DMS153 treated with DMSO at 0.1 percent for 48 hours (cell line): ENCODE data around the gene UQCC3.
"Not testable (repeated sequence)": the region's sequence is repeated elsewhere in the genome, so short reads cannot be mapped to it uniquely, and the experiment has no call there.

Experiments used
- DNase-seq: peaks from one replicate; lab custom pipeline; 2025; ENCODE audit not compliant: unreplicated experiment; lab: John Stamatoyannopoulos, UW

UQCC3 gene

GRCh38 chr11:62665599-62666258 lies 5.7 kb upstream of the UQCC3 start:
- no peak for DNase-seq

GRCh38 chr11:62666259-62666926 lies 5.1 kb upstream of the UQCC3 start:
- DNase-seq, result no peak

GRCh38 chr11:62667460-62667859 lies 4.0 kb upstream of the UQCC3 start:
- DNase-seq, result no peak

- DNase-seq, result no peak
These were observed 1.9 kb upstream of the UQCC3 start for GRCh38 chr11:62669420-62670161.

GRCh38 chr11:62671236-62671607 lies 251 bp upstream of the UQCC3 start:
- DNase-seq, result no peak

GRCh38 chr11:62673196-62673525 lies 1.7 kb downstream of the UQCC3 start:
- no peak for DNase-seq

GRCh38 chr11:62675415-62675814 lies 3.9 kb downstream of the UQCC3 start:
- DNase-seq, result not testable (repeated sequence)

GRCh38 chr11:62676698-62677097 lies 5.2 kb downstream of the UQCC3 start:
- DNase-seq, result no peak

GRCh38 chr11:62677156-62677555 lies 5.7 kb downstream of the UQCC3 start:
- no peak for DNase-seq

GRCh38 chr11:62677714-62678113 lies 6.2 kb downstream of the UQCC3 start:
- no peak for DNase-seq

- no peak for DNase-seq
These were observed 6.9 kb downstream of the UQCC3 start for GRCh38 chr11:62678433-62678769.

- DNase-seq, result peak; percentile 68
These were observed 7.6 kb downstream of the UQCC3 start, which contains the start of gene UBXN1 for GRCh38 chr11:62678770-62679696. UBXN1 (minus strand) TSS chr11:62679073; CDS start chr11:62678923, 150 bp downstream.

GRCh38 chr11:62680825-62681240 lies 9.4 kb downstream of the UQCC3 start:
- peak; percentile 68 for DNase-seq

GRCh38 chr11:62682518-62682917 lies 11.0 kb downstream of the UQCC3 start:
- no peak for DNase-seq

GRCh38 chr11:62687508-62688396 lies 16.3 kb downstream of the UQCC3 start:
- DNase-seq, result no peak

GRCh38 chr11:62688491-62688890 lies 17.0 kb downstream of the UQCC3 start:
- no peak for DNase-seq

GRCh38 chr11:62689421-62690183 lies 18.1 kb downstream of the UQCC3 start, which contains the start of gene LRRN4CL:
LRRN4CL (minus strand) TSS chr11:62689530; CDS start chr11:62688508, 1,022 bp downstream.
- DNase-seq, result no peak

- not testable (repeated sequence) for DNase-seq
These were observed 22.2 kb downstream of the UQCC3 start for GRCh38 chr11:62693624-62694023.

GRCh38 chr11:62694455-62695167 lies 23.1 kb downstream of the UQCC3 start:
- peak; percentile 44 for DNase-seq
